ENCODE measurements around the gene RBBP4.

The RBBP4 gene

GRCh38 chr1:32650752-32651460, at the start of gene RBBP4:
TSS of gene RBBP4 (plus strand) at chr1:32651208. CDS start at chr1:32651307, 99 bp downstream.
- H3K4me1 Mint-ChIP-seq (ENCODE audit: low read depth): peaks cover 50% of the 10 kb centered on the region
- H3K4me3 Mint-ChIP-seq: peak within 1 kb of the TSS; percentile 99
- H3K27ac Mint-ChIP-seq: peak within 1 kb of the TSS; percentile 100
- peaks cover 11% of the 10 kb centered on the region for H3K36me3 Mint-ChIP-seq
- no peaks in the 10 kb centered on the region for H3K9me3 Mint-ChIP-seq (ENCODE audit: low read depth)
- no peaks in the 10 kb centered on the region for H3K27me3 Mint-ChIP-seq

DNA sequence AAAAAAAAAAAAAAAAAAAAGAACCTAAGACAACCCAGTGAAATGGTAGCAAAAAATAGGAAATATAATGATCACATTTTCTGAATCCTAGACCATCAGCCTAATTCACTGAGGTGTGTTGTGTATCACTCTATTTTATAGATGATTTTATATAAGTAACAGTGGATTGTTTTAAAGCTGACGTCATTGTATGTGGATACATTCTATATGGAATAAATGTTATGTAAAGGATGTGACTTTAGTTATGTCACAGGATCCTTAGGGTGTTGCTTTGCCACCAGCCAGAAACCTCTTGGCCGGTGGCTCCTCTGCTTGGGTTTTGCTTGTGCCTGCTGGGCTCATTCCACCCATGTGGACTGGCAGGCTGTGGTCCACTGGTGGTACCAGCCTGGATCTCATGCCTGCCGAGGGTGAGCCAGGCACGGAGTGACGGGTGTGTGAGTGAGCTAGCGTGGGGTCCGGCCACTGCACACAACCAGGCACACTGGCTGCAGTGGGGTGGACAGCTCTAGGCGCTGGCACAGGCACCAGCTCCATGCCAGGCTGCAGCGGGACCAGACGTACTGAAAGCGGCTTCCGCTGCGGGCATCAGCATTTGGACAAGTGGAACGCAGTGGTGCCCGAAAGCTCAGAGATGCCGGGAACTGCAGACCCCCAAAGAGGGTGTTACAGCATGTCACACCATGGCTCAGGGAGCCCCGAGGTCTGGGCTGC, 45.1 kb upstream of the RBBP4 start:
- Mint-ChIP-seq H3K4me3 (no peak overlapping the region), H3K4me1 (ENCODE audit: low read depth) (no peaks in the 10 kb centered on the region), H3K9me3 (ENCODE audit: low read depth) (no peaks in the 10 kb centered on the region), H3K27me3 (no peaks in the 10 kb centered on the region), H3K27ac (no peak overlapping the region), H3K36me3 (no peaks in the 10 kb centered on the region)

- Mint-ChIP-seq H3K27ac (no peak overlapping the region), H3K36me3 (no peaks in the 10 kb centered on the region), H3K4me3 (no peak overlapping the region), H3K4me1 (ENCODE audit: low read depth) (no peaks in the 10 kb centered on the region), H3K9me3 (ENCODE audit: low read depth) (no peaks in the 10 kb centered on the region), H3K27me3 (no peaks in the 10 kb centered on the region)
Observed at GRCh38 chr1:32606565-32607371, 44.2 kb upstream of the RBBP4 start.

GRCh38 chr1:32609180-32609579, 41.8 kb upstream of the RBBP4 start:
- Mint-ChIP-seq H3K4me3 (no peak overlapping the region), H3K4me1 (ENCODE audit: low read depth) (peaks cover 4% of the 10 kb centered on the region), H3K27me3 (no peaks in the 10 kb centered on the region), H3K9me3 (ENCODE audit: low read depth) (no peaks in the 10 kb centered on the region), H3K36me3 (no peaks in the 10 kb centered on the region), H3K27ac (no peak overlapping the region)

GRCh38 chr1:32611859-32612188, 39.2 kb upstream of the RBBP4 start:
- Mint-ChIP-seq H3K9me3 (ENCODE audit: low read depth) (no peaks in the 10 kb centered on the region), H3K27ac (no peak overlapping the region), H3K4me3 (peak overlapping the region; percentile 77), H3K27me3 (no peaks in the 10 kb centered on the region), H3K36me3 (no peaks in the 10 kb centered on the region), H3K4me1 (ENCODE audit: low read depth) (peaks cover 4% of the 10 kb centered on the region)

- Mint-ChIP-seq H3K27me3 (no peaks in the 10 kb centered on the region), H3K36me3 (no peaks in the 10 kb centered on the region), H3K27ac (no peak overlapping the region), H3K4me3 (peak overlapping the region; percentile 77), H3K4me1 (ENCODE audit: low read depth) (peaks cover 4% of the 10 kb centered on the region), H3K9me3 (ENCODE audit: low read depth) (no peaks in the 10 kb centered on the region)
Observed at GRCh38 chr1:32612189-32612881, 38.7 kb upstream of the RBBP4 start.

DNA sequence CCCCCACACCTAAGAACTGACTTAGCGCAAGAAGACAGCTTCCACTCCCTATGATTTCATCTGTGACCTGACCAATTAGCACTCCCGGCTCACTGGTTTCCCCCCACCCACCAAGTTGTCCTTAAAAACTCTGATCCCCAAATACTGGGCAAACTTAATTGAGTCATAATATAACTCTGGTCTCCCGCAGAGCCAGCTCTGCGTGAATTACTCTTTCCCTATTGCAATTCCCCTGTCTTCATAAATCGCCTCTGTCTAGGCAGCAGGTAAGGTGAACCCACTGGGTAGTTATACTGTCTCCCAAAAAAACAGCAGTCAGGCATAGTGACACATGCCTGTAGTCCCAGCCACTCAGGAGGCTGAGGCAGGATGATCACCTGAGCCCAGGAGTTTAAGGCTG, 37.5 kb upstream of the RBBP4 start:
- H3K27ac Mint-ChIP-seq: no peak overlapping the region
- H3K36me3 Mint-ChIP-seq: no peaks in the 10 kb centered on the region
- peak overlapping the region; percentile 17 for H3K4me3 Mint-ChIP-seq
- H3K4me1 Mint-ChIP-seq (ENCODE audit: low read depth): peaks cover 4% of the 10 kb centered on the region
- H3K27me3 Mint-ChIP-seq: no peaks in the 10 kb centered on the region
- no peaks in the 10 kb centered on the region for H3K9me3 Mint-ChIP-seq (ENCODE audit: low read depth)

GRCh38 chr1:32618673-32619221, 32.3 kb upstream of the RBBP4 start:
- H3K9me3 Mint-ChIP-seq (ENCODE audit: low read depth): peaks cover 4% of the 10 kb centered on the region
- H3K27me3 Mint-ChIP-seq: no peaks in the 10 kb centered on the region
- H3K27ac Mint-ChIP-seq: no peak overlapping the region
- peaks cover 14% of the 10 kb centered on the region for H3K4me1 Mint-ChIP-seq (ENCODE audit: low read depth)
- H3K4me3 Mint-ChIP-seq: no peak overlapping the region
- peaks cover 16% of the 10 kb centered on the region for H3K36me3 Mint-ChIP-seq

DNA sequence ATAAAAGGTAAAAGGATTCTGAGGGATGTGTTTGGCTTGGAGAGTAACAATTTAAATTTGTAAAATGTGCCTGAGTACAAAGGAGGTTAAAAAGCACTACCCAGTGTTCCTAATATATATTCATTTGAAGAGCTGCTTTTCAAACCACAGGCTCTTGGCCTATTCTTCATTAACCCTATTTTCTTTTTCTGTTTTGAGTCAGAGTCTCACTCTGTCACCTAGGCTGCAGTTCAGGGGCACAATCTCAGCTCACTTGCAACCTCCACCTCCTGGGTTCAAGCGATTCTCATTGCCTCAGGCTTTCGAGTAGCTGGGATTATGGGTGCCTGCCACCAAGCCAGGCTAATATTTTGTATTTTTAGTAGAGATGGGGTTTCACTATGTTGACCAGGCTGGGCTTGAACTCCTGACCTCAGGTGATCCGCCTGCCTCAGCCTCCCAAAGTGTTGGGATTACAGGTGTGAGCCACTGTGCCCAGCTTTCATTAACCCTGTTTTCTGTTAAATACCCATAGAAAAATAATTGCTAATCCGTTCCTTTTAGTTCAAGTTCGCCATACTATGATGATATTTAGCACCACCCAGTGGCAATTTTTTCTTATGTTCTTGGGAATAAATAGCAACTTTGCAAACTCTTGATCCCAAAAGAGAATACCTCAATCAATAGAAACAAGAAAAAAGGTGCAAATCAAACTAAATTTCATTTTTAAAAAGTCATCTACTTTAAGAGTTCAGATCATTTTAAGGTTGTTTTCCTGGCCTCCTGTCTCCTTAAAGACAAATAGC, 31.1 kb upstream of the RBBP4 start:
- Mint-ChIP-seq H3K4me1 (ENCODE audit: low read depth) (peaks cover 20% of the 10 kb centered on the region), H3K4me3 (no peak overlapping the region), H3K9me3 (ENCODE audit: low read depth) (peaks cover 9% of the 10 kb centered on the region), H3K27me3 (no peaks in the 10 kb centered on the region), H3K36me3 (peaks cover 20% of the 10 kb centered on the region), H3K27ac (no peak overlapping the region)

DNA sequence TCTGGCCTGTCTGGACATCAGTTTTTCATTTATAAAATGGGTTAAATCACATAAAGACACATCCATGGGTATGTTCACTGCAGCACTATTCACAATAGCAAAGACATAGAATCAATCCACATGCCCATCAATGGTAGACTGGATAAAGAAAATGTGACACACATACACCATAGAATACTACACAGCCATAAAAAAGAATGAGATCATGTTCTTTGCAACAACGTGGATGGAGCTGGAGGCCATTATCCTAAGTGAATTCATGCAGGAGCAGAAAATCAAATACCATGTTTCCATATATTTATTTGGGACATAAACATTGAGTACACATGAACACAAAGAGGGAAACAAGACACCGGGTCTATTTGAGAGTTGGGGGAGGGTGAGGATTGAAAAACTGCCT, 28.8 kb upstream of the RBBP4 start:
- Mint-ChIP-seq H3K4me1 (ENCODE audit: low read depth) (peaks cover 24% of the 10 kb centered on the region), H3K4me3 (no peak overlapping the region), H3K27me3 (no peaks in the 10 kb centered on the region), H3K27ac (no peak overlapping the region), H3K9me3 (ENCODE audit: low read depth) (peaks cover 9% of the 10 kb centered on the region), H3K36me3 (peaks cover 23% of the 10 kb centered on the region)

GRCh38 chr1:32622806-32623681, 28.0 kb upstream of the RBBP4 start:
- Mint-ChIP-seq H3K4me1 (ENCODE audit: low read depth) (peaks cover 30% of the 10 kb centered on the region), H3K36me3 (peaks cover 28% of the 10 kb centered on the region), H3K9me3 (ENCODE audit: low read depth) (peaks cover 9% of the 10 kb centered on the region), H3K27ac (peak overlapping the region; percentile 93), H3K27me3 (no peaks in the 10 kb centered on the region), H3K4me3 (peak overlapping the region; percentile 38)

GRCh38 chr1:32623775-32624174, 27.2 kb upstream of the RBBP4 start:
- peak overlapping the region; percentile 93 for H3K27ac Mint-ChIP-seq
- peaks cover 27% of the 10 kb centered on the region for H3K36me3 Mint-ChIP-seq
- peaks cover 9% of the 10 kb centered on the region for H3K9me3 Mint-ChIP-seq (ENCODE audit: low read depth)
- peaks cover 30% of the 10 kb centered on the region for H3K4me1 Mint-ChIP-seq (ENCODE audit: low read depth)
- peak overlapping the region; percentile 38 for H3K4me3 Mint-ChIP-seq
- H3K27me3 Mint-ChIP-seq: no peaks in the 10 kb centered on the region

DNA sequence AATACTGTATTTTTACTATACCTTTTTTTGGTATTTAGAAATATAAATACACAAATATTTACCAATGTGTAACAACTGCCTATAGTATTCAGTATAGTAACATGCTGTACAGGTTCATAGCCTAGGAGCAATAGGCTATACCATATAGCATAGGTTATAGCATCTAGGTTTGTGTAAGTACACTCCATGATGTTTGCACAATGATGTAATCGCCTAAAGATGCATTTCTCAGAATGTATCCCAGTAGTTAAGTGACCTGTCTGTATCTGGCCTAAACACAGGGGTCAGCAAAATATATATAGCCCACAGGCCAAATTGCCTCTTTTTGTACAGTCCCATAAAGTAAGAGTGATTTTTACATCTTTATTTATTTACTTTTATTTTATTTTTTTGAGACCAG, 24.8 kb upstream of the RBBP4 start:
- Mint-ChIP-seq H3K27ac (no peak overlapping the region), H3K4me3 (no peak overlapping the region), H3K4me1 (ENCODE audit: low read depth) (peaks cover 30% of the 10 kb centered on the region), H3K36me3 (peaks cover 27% of the 10 kb centered on the region), H3K27me3 (no peaks in the 10 kb centered on the region), H3K9me3 (ENCODE audit: low read depth) (peaks cover 9% of the 10 kb centered on the region)
